ENCODE results near the gene PPM1M. TPM values are rescaled to one million over a fixed set of nuclear protein-coding genes. Genes with fewer than 3 reads are reported as not detected.

PPM1M gene, protein sequence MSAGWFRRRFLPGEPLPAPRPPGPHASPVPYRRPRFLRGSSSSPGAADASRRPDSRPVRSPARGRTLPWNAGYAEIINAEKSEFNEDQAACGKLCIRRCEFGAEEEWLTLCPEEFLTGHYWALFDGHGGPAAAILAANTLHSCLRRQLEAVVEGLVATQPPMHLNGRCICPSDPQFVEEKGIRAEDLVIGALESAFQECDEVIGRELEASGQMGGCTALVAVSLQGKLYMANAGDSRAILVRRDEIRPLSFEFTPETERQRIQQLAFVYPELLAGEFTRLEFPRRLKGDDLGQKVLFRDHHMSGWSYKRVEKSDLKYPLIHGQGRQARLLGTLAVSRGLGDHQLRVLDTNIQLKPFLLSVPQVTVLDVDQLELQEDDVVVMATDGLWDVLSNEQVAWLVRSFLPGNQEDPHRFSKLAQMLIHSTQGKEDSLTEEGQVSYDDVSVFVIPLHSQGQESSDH
- total RNA-seq, result 10 to 100 TPM; 69.7 to 74.9 TPM

DNA sequence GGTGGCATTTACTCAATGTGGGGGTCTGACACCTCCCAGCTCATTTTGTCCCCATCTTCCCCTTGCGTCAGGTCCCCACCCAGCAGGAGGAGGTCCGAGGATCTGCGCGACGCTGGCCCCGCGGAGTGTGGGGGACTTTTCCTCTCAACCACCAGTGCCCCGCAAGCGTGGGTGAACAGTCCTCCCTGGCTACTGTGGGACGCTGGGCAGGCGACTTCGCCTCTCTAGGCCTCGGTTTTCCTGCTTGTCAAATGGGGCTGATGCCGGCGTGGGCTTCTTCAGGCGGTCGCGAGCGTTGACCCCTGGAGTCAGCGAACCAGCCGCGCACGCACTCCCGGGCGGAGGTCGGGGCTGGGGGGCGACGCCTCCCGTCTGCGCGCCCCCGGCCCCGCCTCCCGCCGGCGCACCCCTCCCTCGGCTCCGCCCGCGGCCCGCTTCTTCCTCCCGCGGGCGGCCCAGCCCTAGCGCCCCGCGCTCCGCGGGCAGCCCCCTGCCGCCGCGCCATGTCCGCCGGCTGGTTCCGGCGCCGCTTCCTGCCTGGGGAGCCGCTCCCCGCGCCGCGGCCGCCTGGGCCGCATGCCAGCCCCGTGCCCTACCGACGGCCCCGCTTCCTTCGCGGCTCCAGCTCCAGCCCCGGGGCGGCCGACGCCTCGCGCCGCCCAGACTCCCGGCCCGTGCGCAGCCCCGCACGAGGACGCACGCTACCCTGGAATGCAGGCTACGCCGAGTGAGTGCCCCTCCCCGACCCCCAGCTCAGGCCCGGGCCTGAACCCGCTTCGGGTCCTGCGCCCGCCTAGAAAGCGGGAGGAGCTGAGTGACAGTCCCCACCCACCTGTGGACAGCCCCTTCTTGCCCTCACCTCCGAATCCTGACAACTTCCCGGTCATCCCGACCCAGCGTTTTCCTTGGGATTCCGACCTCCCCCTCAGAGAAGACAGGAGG, at the start of gene PPM1M:
TSS of gene PPM1M (plus strand) at position 438 of the 942 bp plus-strand sequence. CDS start at position 504, 66 bp downstream.
- Mint-ChIP-seq H3K9me3 (peaks cover 3% of the 10 kb centered on the region), H3K36me3 (peaks cover 72% of the 10 kb centered on the region), H3K4me3 (peak within 1 kb of the TSS; percentile 93), H3K4me1 (peaks cover 75% of the 10 kb centered on the region), H3K27ac (peak within 1 kb of the TSS; percentile 94), H3K27me3 (no peaks in the 10 kb centered on the region)
- DNase-seq, result peak; percentile 75

DNA sequence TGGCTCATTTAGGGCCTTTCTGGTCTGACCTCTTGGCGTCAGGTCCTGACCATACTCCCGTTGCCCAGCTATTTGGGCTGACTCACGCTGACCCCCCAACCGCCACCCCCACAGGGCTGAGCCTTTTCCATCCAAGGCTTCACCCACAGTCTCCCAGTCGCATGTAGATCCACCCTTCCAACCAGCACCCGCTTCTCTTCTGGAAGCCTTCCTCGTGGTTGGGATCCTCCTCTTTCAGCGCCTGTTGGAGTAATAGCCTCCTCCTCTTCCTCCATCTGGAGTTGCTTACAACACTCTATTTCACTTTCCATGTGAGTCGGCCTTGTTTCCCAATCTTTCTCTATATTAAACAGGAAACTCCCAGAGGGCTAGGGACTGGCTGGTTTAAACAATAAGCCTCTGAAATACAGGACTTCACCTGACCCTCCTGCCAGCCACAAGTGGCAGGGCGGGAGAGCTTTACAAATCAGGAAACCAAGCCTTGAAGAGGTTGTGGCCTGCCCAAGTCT, 49.7 kb upstream of the PPM1M start:
- no peak overlapping the region for H3K4me3 Mint-ChIP-seq
- peak overlapping the region; percentile 38 for H3K27ac Mint-ChIP-seq
- peaks cover 34% of the 10 kb centered on the region for H3K4me1 Mint-ChIP-seq
- H3K9me3 Mint-ChIP-seq, result no peaks in the 10 kb centered on the region
- peaks cover 10% of the 10 kb centered on the region for H3K36me3 Mint-ChIP-seq
- peaks cover 4% of the 10 kb centered on the region for H3K27me3 Mint-ChIP-seq
- no peak for DNase-seq

GRCh38 chr3:52196977-52197376, 48.6 kb upstream of the PPM1M start:
- Mint-ChIP-seq H3K4me1 (peaks cover 43% of the 10 kb centered on the region), H3K4me3 (no peak overlapping the region), H3K9me3 (no peaks in the 10 kb centered on the region), H3K27me3 (peaks cover 4% of the 10 kb centered on the region), H3K36me3 (peaks cover 19% of the 10 kb centered on the region), H3K27ac (no peak overlapping the region)
- no peak for DNase-seq

GRCh38 chr3:52197499-52197841, 48.1 kb upstream of the PPM1M start:
- Mint-ChIP-seq H3K9me3 (no peaks in the 10 kb centered on the region), H3K4me1 (peaks cover 48% of the 10 kb centered on the region), H3K27me3 (peaks cover 4% of the 10 kb centered on the region), H3K27ac (peak overlapping the region; percentile 89), H3K4me3 (peak overlapping the region; percentile 99), H3K36me3 (peaks cover 24% of the 10 kb centered on the region)
- DNase-seq, result no peak

GRCh38 chr3:52197842-52198625, 47.5 kb upstream of the PPM1M start, which contains the start of gene ALAS1:
ALAS1 (plus strand) TSS chr3:52198160; CDS start chr3:52199242, 1,082 bp downstream.
- peaks cover 51% of the 10 kb centered on the region for H3K4me1 Mint-ChIP-seq
- H3K9me3 Mint-ChIP-seq, result no peaks in the 10 kb centered on the region
- H3K36me3 Mint-ChIP-seq, result peaks cover 27% of the 10 kb centered on the region
- H3K4me3 Mint-ChIP-seq, result peak within 1 kb of the TSS; percentile 99
- DNase-seq, result peak; percentile 95
- H3K27me3 Mint-ChIP-seq, result peaks cover 4% of the 10 kb centered on the region
- H3K27ac Mint-ChIP-seq, result peak within 1 kb of the TSS; percentile 93

DNA sequence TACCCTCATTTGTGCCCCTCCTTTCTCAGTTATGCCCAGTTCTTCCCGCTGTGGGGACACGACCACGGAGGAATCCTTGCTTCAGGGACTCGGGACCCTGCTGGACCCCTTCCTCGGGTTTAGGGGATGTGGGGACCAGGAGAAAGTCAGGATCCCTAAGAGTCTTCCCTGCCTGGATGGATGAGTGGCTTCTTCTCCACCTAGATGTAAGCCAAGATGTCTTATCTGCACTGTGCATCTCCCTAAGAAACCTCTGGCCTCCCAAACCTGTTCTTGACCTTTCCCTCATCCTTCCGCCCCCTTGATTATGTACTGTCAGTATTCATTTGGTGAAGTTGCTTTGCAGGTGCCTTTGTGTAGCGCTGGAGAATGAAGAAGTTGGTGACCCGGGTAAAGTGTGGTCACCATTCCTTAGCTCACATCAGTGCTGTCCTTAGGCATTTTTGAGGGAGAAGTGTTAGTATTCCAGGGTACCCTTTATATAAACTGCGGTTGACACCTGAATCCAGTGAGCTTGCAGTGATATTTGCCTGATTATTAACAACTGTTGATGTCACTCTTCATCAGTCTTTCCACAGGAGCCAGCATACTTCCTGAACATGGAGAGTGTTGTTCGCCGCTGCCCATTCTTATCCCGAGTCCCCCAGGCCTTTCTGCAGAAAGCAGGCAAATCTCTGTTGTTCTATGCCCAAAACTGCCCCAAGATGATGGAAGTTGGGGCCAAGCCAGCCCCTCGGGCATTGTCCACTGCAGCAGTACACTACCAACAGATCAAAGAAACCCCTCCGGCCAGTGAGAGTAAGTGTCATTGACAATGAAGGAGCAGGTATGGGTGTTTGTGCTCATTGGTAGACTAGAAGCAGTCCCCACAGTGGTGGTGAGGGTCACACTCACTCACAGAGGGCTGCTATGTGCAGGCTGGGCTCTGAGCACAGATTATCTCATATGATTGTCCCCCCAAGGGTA, 46.6 kb upstream of the PPM1M start:
- H3K9me3 Mint-ChIP-seq, result no peaks in the 10 kb centered on the region
- H3K27ac Mint-ChIP-seq, result peak overlapping the region; percentile 93
- H3K36me3 Mint-ChIP-seq, result peaks cover 34% of the 10 kb centered on the region
- DNase-seq, result no peak
- H3K4me3 Mint-ChIP-seq, result peak overlapping the region; percentile 99
- H3K4me1 Mint-ChIP-seq, result peaks cover 56% of the 10 kb centered on the region
- H3K27me3 Mint-ChIP-seq, result peaks cover 4% of the 10 kb centered on the region

- Mint-ChIP-seq H3K4me3 (no peak overlapping the region), H3K27me3 (peaks cover 4% of the 10 kb centered on the region), H3K27ac (no peak overlapping the region), H3K9me3 (no peaks in the 10 kb centered on the region), H3K4me1 (peaks cover 68% of the 10 kb centered on the region), H3K36me3 (peaks cover 51% of the 10 kb centered on the region)
- DNase-seq, result no peak
Measured at GRCh38 chr3:52200981-52201679, 44.4 kb upstream of the PPM1M start.

GRCh38 chr3:52202384-52203077, 43.0 kb upstream of the PPM1M start:
- Mint-ChIP-seq H3K27ac (peak overlapping the region; percentile 73), H3K9me3 (no peaks in the 10 kb centered on the region), H3K4me3 (no peak overlapping the region), H3K4me1 (peaks cover 61% of the 10 kb centered on the region), H3K27me3 (peaks cover 4% of the 10 kb centered on the region), H3K36me3 (peaks cover 59% of the 10 kb centered on the region)
- DNase-seq, result no peak

- Mint-ChIP-seq H3K27me3 (no peaks in the 10 kb centered on the region), H3K36me3 (peaks cover 68% of the 10 kb centered on the region), H3K4me1 (peaks cover 54% of the 10 kb centered on the region), H3K9me3 (no peaks in the 10 kb centered on the region), H3K4me3 (no peak overlapping the region), H3K27ac (no peak overlapping the region)
- no peak for DNase-seq
Measured at GRCh38 chr3:52203701-52204100, 41.9 kb upstream of the PPM1M start.

GRCh38 chr3:52204337-52205073, 41.1 kb upstream of the PPM1M start:
- no peak for DNase-seq
- Mint-ChIP-seq H3K36me3 (peaks cover 63% of the 10 kb centered on the region), H3K4me3 (no peak overlapping the region), H3K27ac (peak overlapping the region; percentile 20), H3K27me3 (no peaks in the 10 kb centered on the region), H3K4me1 (peaks cover 46% of the 10 kb centered on the region), H3K9me3 (no peaks in the 10 kb centered on the region)

DNA sequence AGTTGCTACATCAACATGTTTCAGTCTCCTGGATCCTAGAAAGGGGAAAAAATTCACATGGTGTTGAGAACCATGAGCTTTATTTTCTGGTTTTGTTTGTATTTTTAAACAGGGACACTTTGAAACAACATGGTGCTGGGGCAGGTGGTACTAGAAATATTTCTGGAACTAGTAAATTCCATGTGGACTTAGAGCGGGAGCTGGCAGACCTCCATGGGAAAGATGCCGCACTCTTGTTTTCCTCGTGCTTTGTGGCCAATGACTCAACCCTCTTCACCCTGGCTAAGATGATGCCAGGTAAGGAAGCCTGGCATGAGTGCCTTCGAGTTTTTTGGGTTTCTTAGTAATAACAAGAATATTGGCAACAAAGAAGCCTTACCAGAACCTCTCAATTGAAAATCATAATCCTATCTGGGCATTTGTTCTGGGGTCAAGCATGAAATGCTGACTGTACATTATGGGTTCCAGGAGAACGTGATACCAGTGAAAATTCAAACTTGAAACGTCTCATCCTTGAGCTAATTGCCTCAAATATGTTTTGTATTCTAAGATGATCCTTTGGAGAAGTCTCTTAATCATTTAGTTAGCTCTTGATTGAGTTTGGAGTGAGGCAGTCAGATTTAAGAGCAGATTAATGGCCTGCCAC, 39.7 kb upstream of the PPM1M start:
- Mint-ChIP-seq H3K9me3 (no peaks in the 10 kb centered on the region), H3K4me1 (peaks cover 39% of the 10 kb centered on the region), H3K27me3 (no peaks in the 10 kb centered on the region), H3K27ac (peak overlapping the region; percentile 45), H3K36me3 (peaks cover 64% of the 10 kb centered on the region), H3K4me3 (no peak overlapping the region)
- no peak for DNase-seq

GRCh38 chr3:52208556-52208955, 37.0 kb upstream of the PPM1M start:
- H3K36me3 Mint-ChIP-seq, result peaks cover 52% of the 10 kb centered on the region
- no peak overlapping the region for H3K4me3 Mint-ChIP-seq
- no peak overlapping the region for H3K27ac Mint-ChIP-seq
- H3K4me1 Mint-ChIP-seq, result peaks cover 18% of the 10 kb centered on the region
- H3K27me3 Mint-ChIP-seq, result no peaks in the 10 kb centered on the region
- DNase-seq, result no peak
- H3K9me3 Mint-ChIP-seq, result no peaks in the 10 kb centered on the region
